NCI-H774 (cell line): ENCODE results near the gene HJV.

ENCODE experiments used
- DNase-seq: peaks from one replicate; lab custom pipeline; 2025; lab: John Stamatoyannopoulos, UW

HJV gene

GRCh38 chr1:146022403-146023127 is 1.0 kb upstream of the HJV start:
- no peak for DNase-seq

GRCh38 chr1:146021050-146021445 is 487 bp downstream of the HJV start:
- no peak for DNase-seq

- DNase-seq, result no peak
Measured at GRCh38 chr1:146020058-146021049, 1.2 kb downstream of the HJV start.

GRCh38 chr1:146019231-146020057 is 2.1 kb downstream of the HJV start:
- DNase-seq, result no peak

GRCh38 chr1:146016891-146017290 is 4.6 kb downstream of the HJV start:
- no peak for DNase-seq

- DNase-seq, result no peak
Measured at GRCh38 chr1:146013559-146013922, 8.0 kb downstream of the HJV start.

GRCh38 chr1:146012703-146013558 is 8.6 kb downstream of the HJV start:
- DNase-seq, result peak; percentile 69

GRCh38 chr1:146010126-146010738 is 11.3 kb downstream of the HJV start:
- no peak for DNase-seq

- DNase-seq, result no peak
Measured at GRCh38 chr1:146007489-146008133, 13.9 kb downstream of the HJV start.

- no peak for DNase-seq
Measured at GRCh38 chr1:146001709-146002108, 19.8 kb downstream of the HJV start.

- DNase-seq, result peak; percentile 66
Measured at GRCh38 chr1:145999321-146000024, 22.1 kb downstream of the HJV start.

- no peak for DNase-seq
Measured at GRCh38 chr1:145997718-145998023, 23.9 kb downstream of the HJV start.

GRCh38 chr1:145997016-145997717 is 24.4 kb downstream of the HJV start:
- DNase-seq, result no peak

GRCh38 chr1:145996433-145997015 is 25.0 kb downstream of the HJV start, which contains the start of gene TXNIP:
Gene TXNIP (minus strand): TSS chr1:145996579. CDS start chr1:145996266, 313 bp downstream.
- peak; percentile 99 for DNase-seq

- no peak for DNase-seq
Measured at GRCh38 chr1:145995964-145996432, 25.5 kb downstream of the HJV start.

GRCh38 chr1:145995148-145995881 is 26.2 kb downstream of the HJV start:
- DNase-seq, result no peak

- DNase-seq, result no peak
Measured at GRCh38 chr1:145994391-145995120, 27.0 kb downstream of the HJV start.
